T-helper 2 cell treated with Interferon-gamma antibody and Interleukin-4, amounts not matched to agents 5 μg/mL and 100 μg/mL, for 36 hours (primary cell): Measurements from ENCODE around the gene ST3GAL3.

Experiments
- DNase-seq: peaks from one replicate; pipeline ENCODE4 v3.0.0; 2021; ENCODE audit warnings: low spot score
- H3K27ac Mint-ChIP-seq: one replicate; pipeline ENCODE4 v1.8.0; 2021; ENCODE audit warnings: mild to moderate bottlenecking, mixed read lengths
- H3K27me3 Mint-ChIP-seq: one replicate; pipeline ENCODE4 v1.8.0; 2021; ENCODE audit warnings: low read depth, mixed read lengths
- H3K36me3 Mint-ChIP-seq: one replicate; pipeline ENCODE4 v1.8.0; 2021; ENCODE audit warnings: low read depth, mixed read lengths
- H3K4me1 Mint-ChIP-seq: one replicate; pipeline ENCODE4 v1.8.0; 2021; ENCODE audit warnings: low read depth, mixed read lengths
- H3K4me3 Mint-ChIP-seq: one replicate; pipeline ENCODE4 v1.8.0; 2022; ENCODE audit warnings: mild to moderate bottlenecking, moderate library complexity, mixed read lengths
- H3K9me3 Mint-ChIP-seq: one replicate; pipeline ENCODE4 v1.8.0; 2021; ENCODE audit warnings: mixed read lengths

The ST3GAL3 gene

DNA sequence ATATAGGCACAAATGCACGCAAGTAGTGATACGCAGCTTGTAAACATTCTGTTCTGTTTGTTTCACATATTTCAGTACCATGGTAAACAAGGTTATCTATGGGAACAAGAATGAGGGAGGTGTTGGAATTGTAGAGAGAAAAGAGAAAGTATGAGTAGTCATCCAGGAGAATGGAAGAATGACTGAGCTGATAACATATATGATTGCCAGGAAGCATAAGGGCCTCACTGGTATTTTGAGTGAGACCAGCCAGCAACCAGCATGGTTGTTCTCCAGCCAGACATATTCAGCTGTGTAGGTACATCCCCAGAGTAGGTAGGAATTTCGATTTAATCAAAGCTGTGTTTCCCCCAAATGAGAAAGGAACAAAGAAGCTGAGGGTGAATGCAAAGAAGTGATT lies 167.4 kb downstream of the ST3GAL3 start:
- Mint-ChIP-seq H3K27ac (no peak overlapping the region), H3K9me3 (no peaks in the 10 kb centered on the region), H3K4me1 (no peaks in the 10 kb centered on the region), H3K27me3 (no peaks in the 10 kb centered on the region), H3K36me3 (no peaks in the 10 kb centered on the region), H3K4me3 (no peak overlapping the region)
- DNase-seq, result no peak

DNA sequence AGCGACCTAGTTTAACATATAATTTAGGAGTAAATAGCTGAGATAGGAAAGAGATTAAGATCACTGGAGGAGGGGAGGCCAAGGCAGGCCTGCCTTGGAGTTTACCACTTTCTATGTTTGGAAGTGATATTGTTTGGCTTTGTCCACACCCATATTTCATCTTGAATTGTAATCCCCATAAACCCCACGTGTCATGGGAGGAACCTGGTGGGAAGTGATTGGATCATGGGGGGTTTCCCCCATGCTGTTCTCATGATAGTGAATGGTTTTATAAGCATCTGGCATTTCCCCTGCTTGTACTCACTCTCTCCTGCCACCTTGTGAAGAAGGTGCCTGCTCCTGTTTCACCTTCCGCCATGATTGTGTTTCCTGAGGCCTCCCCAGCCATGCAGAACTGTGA lies 168.0 kb downstream of the ST3GAL3 start:
- no peak for DNase-seq
- Mint-ChIP-seq H3K9me3 (no peaks in the 10 kb centered on the region), H3K27ac (no peak overlapping the region), H3K4me1 (no peaks in the 10 kb centered on the region), H3K4me3 (no peak overlapping the region), H3K36me3 (no peaks in the 10 kb centered on the region), H3K27me3 (no peaks in the 10 kb centered on the region)

DNA sequence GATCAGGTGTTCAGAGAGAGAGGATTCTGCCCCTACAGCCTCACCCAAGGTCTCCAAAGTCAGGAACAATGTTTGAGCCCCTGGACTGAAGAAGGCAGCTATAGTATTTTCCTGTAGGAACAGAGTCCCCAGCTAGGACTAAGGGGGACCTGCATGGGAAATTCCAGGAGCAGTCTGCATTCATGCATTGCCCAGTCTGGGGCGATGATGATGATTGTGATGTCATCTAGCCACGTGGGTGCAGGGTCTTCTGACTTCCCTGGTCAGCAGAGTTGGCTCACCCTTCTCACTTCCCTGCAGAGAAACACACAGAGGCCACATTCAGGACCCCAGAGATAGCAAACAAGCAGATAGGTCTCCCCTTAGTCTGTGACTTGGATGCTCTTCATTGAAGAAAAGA lies 169.8 kb downstream of the ST3GAL3 start:
- no peaks in the 10 kb centered on the region for H3K9me3 Mint-ChIP-seq
- H3K4me3 Mint-ChIP-seq, result no peak overlapping the region
- no peaks in the 10 kb centered on the region for H3K36me3 Mint-ChIP-seq
- no peaks in the 10 kb centered on the region for H3K4me1 Mint-ChIP-seq
- H3K27me3 Mint-ChIP-seq, result no peaks in the 10 kb centered on the region
- H3K27ac Mint-ChIP-seq, result no peak overlapping the region
- no peak for DNase-seq

DNA sequence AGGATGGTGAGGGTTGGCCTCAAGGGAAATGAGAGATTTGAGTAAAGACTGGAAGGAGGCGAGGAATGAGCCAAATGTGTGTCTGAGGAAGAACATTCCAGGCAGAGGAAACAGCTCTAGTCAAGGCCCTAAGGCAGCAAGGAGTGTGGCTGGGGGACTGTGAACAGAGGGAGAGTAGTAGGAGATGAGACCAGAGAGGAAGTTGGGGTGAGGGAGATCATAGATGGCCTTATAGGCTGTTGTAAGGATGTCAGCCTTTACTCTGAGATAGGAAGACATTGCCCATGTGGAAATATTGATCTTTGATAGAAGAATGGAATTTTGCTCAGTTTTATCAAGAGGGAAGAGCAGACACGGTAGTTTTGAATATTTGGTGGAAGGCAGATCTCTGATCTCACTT lies 171.1 kb downstream of the ST3GAL3 start:
- Mint-ChIP-seq H3K4me1 (no peaks in the 10 kb centered on the region), H3K36me3 (no peaks in the 10 kb centered on the region), H3K9me3 (no peaks in the 10 kb centered on the region), H3K4me3 (no peak overlapping the region), H3K27me3 (no peaks in the 10 kb centered on the region), H3K27ac (no peak overlapping the region)
- DNase-seq, result no peak

DNA sequence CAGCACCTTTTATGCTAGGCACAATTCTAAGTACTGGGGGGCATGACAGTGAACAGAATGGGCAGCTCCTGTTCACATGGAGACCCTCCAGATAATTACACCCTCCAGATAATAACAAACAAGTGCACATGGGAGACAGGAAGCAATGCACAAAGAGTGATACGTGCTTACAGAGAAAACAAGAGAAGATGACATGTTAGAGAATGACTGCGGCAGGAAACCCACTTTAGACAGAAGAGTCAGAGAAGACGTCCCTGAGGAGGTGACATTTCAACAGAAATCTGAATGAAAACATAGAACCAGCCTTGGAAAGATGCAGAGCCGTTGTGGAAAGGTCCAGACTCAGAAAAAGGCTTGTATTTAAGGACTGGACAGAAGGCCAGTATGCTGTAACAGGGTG lies 171.5 kb downstream of the ST3GAL3 start:
- DNase-seq, result no peak
- H3K27ac Mint-ChIP-seq, result no peak overlapping the region
- H3K4me1 Mint-ChIP-seq, result no peaks in the 10 kb centered on the region
- no peak overlapping the region for H3K4me3 Mint-ChIP-seq
- no peaks in the 10 kb centered on the region for H3K36me3 Mint-ChIP-seq
- H3K27me3 Mint-ChIP-seq, result no peaks in the 10 kb centered on the region
- no peaks in the 10 kb centered on the region for H3K9me3 Mint-ChIP-seq

DNA sequence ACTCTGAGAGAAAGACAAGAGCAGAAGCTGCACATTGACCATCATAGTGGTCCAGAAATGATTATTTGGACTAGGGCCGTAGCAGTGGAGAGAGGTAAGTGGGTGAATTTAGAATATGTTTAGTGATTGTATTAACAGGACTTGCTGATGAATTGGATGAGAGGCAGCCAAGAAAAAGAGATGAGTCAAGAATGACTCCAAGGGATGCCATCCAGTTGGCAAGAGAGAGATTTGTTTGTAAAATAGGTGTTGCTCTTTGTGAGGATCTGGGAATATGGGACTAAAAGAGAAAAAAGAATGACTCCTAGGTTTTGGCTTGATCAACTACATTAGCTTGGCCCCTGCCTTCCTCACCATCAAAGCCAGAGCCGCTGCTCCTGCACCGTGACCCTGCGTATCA lies 172.1 kb downstream of the ST3GAL3 start:
- Mint-ChIP-seq H3K27ac (no peak overlapping the region), H3K36me3 (no peaks in the 10 kb centered on the region), H3K4me1 (no peaks in the 10 kb centered on the region), H3K9me3 (no peaks in the 10 kb centered on the region), H3K27me3 (no peaks in the 10 kb centered on the region), H3K4me3 (no peak overlapping the region)
- no peak for DNase-seq

DNA sequence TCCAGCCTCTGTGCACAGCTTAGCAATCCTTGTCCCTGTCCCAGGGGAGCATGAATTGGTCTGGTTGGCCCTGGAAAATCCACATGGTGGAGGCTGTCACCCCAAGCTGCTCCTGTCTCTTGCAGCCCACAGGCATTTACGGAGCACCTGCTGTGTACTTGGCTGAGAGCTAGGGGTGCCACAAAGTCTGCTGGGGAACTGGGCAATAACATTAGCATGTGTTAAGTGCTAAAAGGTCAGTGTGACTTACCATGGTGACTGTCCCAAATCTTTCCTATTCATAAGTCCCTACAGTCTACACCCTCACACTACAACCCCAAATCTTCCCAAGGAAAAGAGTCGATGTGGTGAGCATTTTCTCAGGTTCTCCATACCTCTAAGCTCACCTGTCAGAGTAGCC lies 172.7 kb downstream of the ST3GAL3 start:
- Mint-ChIP-seq H3K4me3 (no peak overlapping the region), H3K36me3 (no peaks in the 10 kb centered on the region), H3K27ac (no peak overlapping the region), H3K9me3 (no peaks in the 10 kb centered on the region), H3K4me1 (no peaks in the 10 kb centered on the region), H3K27me3 (no peaks in the 10 kb centered on the region)
- DNase-seq, result no peak

DNA sequence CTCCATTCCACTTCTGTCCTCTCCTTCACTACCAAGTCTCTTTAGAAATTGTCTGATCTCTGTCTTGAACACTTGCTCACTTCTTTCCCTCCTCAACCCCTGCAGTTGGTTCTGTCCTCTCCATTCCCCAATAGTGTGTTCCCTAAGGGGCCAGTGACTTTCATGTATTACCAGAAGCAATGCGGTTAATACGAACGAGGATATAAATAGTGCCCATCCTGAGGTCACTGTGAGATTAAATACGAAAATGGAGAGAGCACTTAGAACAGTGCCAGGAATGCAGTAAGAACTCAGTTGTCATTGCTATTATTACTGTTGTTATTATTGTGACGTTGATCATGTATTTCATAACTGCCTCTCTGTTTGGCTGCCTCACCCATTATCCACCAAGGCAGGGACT lies 173.3 kb downstream of the ST3GAL3 start:
- no peaks in the 10 kb centered on the region for H3K9me3 Mint-ChIP-seq
- no peaks in the 10 kb centered on the region for H3K27me3 Mint-ChIP-seq
- no peak for DNase-seq
- H3K4me1 Mint-ChIP-seq, result peaks cover under 1% of the 10 kb centered on the region
- no peaks in the 10 kb centered on the region for H3K36me3 Mint-ChIP-seq
- no peak overlapping the region for H3K27ac Mint-ChIP-seq
- H3K4me3 Mint-ChIP-seq, result no peak overlapping the region

DNA sequence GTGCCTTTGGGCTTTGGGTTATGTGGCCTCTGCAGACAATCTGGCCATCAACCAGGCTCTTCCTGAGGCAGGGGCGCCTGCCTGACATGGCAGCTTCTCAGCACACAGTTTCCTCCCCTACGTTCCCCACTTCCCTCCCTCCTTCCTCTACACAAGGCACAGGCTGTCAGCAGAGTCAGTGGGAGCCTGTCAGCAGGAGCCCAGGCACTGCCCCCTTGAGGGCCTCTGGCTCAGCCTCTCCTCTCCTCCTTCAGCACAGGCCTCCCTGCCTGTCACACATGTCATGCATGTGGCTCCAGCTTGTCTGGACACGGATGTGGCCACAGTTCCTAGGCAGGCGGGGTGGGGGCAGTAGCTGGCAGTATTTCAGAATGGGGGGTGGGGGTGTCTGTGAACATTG lies 174.1 kb downstream of the ST3GAL3 start:
- Mint-ChIP-seq H3K36me3 (no peaks in the 10 kb centered on the region), H3K27me3 (no peaks in the 10 kb centered on the region), H3K4me1 (peaks cover 3% of the 10 kb centered on the region), H3K4me3 (no peak overlapping the region), H3K9me3 (no peaks in the 10 kb centered on the region), H3K27ac (no peak overlapping the region)
- no peak for DNase-seq

DNA sequence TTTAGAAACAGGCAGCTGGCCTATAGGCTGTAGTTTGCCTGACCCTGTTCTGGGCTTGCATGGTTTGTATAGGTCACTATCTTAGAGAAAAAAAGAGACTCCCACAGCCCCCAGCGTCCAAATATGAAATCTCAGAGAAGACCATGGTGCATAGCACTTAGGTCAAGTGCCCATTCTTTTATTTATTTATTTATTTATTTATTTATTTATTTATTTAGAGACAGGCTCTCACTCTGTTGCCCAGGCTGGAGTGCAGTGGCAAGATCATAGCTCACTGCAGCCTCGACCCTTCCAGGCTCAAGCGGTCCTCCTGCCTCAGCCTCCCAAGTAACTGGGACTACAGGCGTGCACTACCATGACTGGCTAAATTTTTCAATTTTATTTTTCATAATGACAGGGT lies 175.4 kb downstream of the ST3GAL3 start:
- H3K27me3 Mint-ChIP-seq, result no peaks in the 10 kb centered on the region
- peaks cover 3% of the 10 kb centered on the region for H3K4me1 Mint-ChIP-seq
- H3K4me3 Mint-ChIP-seq, result no peak overlapping the region
- no peak overlapping the region for H3K27ac Mint-ChIP-seq
- H3K9me3 Mint-ChIP-seq, result no peaks in the 10 kb centered on the region
- H3K36me3 Mint-ChIP-seq, result no peaks in the 10 kb centered on the region
- no peak for DNase-seq

DNA sequence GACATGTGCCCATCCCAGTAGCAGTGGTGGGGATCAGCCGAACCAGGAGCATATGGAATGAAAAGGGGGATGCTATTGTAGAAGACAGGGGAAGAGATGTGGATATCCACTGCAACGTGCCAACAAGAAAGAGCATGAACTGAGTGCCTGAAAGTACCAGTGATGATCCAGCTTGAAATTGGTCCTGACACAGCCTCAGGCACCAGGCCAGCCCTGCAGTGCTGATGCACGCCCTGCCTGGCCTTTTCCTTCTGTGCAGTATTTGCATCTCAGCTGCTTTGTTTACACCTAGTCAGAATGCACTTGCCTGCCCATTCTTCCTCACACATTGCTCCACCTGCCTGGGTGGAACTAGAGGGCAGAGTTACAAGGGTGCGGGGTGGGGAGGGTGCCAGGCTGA lies 176.0 kb downstream of the ST3GAL3 start:
- DNase-seq, result no peak
- Mint-ChIP-seq H3K4me1 (peaks cover 3% of the 10 kb centered on the region), H3K27ac (no peak overlapping the region), H3K27me3 (no peaks in the 10 kb centered on the region), H3K4me3 (no peak overlapping the region), H3K36me3 (no peaks in the 10 kb centered on the region), H3K9me3 (no peaks in the 10 kb centered on the region)

DNA sequence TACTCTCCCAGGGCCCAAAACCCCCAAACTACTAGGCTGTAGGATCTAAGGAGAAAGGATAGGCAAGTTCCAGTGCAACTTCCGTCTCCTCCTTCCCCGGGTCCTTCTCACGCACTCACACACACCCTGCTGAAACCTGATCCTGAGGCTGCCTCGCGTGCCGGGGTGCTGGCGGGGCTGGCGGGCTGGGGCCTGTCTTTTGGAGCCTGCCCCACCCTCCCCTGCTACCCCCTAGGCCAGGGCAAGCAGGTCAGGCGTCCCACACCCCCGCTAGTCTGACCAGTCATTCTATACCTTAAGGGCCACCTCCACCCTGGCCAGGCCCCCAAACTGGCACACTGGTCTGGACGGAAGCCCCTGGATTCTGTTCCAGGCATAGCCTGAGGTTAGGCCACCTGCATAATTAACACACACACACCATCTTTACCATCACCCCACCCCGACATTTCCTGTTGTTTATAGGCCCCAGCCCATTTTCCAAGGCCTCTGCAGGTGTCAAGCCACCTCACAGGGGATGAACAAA lies 178.0 kb downstream of the ST3GAL3 start:
- Mint-ChIP-seq H3K36me3 (no peaks in the 10 kb centered on the region), H3K27ac (no peak overlapping the region), H3K4me3 (no peak overlapping the region), H3K9me3 (no peaks in the 10 kb centered on the region), H3K4me1 (peaks cover 3% of the 10 kb centered on the region), H3K27me3 (no peaks in the 10 kb centered on the region)
- DNase-seq, result no peak

DNA sequence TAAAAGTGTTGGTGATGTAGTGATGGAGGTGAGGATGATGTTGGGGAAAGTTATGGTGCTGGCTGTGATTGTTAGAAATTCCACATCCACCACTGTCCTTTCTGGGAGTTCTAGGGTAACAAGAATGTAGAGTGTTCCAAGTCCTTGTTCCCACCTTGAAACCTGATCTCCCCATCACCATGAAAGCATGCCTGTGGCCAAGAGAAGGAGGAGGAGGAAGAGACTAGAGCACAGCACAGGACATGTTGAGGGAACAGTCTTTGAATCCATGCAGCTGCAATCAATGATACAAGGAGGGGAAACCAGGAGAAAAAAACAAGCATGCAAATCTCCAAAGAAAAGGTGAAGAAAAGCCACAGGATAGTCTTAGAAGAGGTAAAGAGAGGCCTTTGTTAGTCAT lies 180.4 kb downstream of the ST3GAL3 start:
- DNase-seq, result no peak
- Mint-ChIP-seq H3K27ac (no peak overlapping the region), H3K4me1 (peaks cover 3% of the 10 kb centered on the region), H3K27me3 (no peaks in the 10 kb centered on the region), H3K36me3 (no peaks in the 10 kb centered on the region), H3K4me3 (no peak overlapping the region), H3K9me3 (no peaks in the 10 kb centered on the region)

DNA sequence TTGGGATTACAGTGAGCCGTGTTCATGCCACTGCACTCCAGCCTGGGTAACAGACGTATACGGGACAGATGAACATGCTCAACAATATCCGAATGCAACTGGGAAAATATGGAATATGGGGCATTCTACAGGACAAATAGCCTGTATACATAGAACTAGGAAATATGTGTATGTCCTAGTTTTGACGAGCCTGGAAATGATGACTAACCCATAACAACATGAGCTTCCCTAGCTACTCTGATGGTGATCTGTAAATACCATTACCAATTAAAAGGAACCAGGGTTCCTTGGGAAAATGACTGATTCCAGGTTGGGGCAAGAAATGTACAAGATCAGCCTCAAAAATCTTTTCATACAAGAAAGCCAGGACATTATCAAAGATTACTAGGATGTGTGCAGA lies 183.5 kb downstream of the ST3GAL3 start:
- Mint-ChIP-seq H3K4me3 (no peak overlapping the region), H3K4me1 (no peaks in the 10 kb centered on the region), H3K36me3 (no peaks in the 10 kb centered on the region), H3K9me3 (no peaks in the 10 kb centered on the region), H3K27me3 (no peaks in the 10 kb centered on the region), H3K27ac (no peak overlapping the region)
- DNase-seq, result no peak

DNA sequence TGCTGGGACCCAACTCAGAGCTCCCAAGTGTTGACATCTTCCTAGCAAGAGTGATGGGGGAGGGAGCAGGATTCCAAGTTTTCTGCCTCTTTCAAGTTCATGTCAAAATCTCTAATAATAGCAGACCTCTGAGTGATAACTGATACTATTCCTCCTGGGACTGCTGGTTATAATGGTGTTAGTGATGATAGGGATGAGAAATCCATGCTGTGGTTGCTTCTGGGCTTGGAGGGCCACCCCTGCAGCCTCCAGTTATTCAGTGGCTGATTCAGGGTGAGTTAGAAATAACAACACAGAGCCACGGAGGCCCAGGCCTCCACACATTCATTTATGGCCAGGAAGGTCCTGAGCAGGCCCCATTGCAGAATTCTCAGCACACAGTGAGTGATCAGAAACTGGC lies 185.7 kb downstream of the ST3GAL3 start:
- H3K9me3 Mint-ChIP-seq, result no peaks in the 10 kb centered on the region
- H3K36me3 Mint-ChIP-seq, result no peaks in the 10 kb centered on the region
- no peak for DNase-seq
- peaks cover 6% of the 10 kb centered on the region for H3K4me1 Mint-ChIP-seq
- no peaks in the 10 kb centered on the region for H3K27me3 Mint-ChIP-seq
- H3K27ac Mint-ChIP-seq, result no peak overlapping the region
- no peak overlapping the region for H3K4me3 Mint-ChIP-seq
